ENCODE measurements around the gene TNIP3.
"Not testable (repeated sequence)": the region's sequence is repeated elsewhere in the genome, so short reads cannot be mapped to it uniquely, and the experiment has no call there.

TNIP3 gene, protein sequence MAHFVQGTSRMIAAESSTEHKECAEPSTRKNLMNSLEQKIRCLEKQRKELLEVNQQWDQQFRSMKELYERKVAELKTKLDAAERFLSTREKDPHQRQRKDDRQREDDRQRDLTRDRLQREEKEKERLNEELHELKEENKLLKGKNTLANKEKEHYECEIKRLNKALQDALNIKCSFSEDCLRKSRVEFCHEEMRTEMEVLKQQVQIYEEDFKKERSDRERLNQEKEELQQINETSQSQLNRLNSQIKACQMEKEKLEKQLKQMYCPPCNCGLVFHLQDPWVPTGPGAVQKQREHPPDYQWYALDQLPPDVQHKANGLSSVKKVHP

DNA sequence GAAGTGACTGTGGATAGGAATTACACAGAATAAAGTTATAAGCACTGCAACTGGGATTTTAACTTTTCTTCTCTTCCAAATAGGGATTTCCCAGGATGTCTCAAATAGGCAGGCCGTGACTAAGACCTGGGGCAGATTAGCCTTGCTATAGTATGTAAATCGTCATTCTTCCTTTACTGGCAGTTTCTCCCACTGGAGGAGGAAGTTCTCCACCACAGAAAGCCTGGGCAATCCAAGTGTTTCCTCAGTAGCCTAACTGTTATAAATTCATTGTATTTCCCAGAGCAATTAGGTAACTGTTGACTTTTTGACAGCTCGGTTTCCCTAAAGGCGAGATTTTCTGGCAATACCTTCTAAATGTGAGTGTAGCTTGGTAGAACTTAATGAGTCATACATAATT lies at the start of gene TNIP3:
Gene TNIP3, minus strand, starts transcription at position 31 of the 400 bp plus-strand sequence. CDS start 196 bp downstream, outside the sequence.
- no peaks in the 10 kb centered on the region for H3K4me1 ChIP-seq
- no peaks in the 10 kb centered on the region for H3K36me3 ChIP-seq
- no peak within 1 kb of the TSS for H3K27ac ChIP-seq
- TF ChIP-seq, protein P1, sequence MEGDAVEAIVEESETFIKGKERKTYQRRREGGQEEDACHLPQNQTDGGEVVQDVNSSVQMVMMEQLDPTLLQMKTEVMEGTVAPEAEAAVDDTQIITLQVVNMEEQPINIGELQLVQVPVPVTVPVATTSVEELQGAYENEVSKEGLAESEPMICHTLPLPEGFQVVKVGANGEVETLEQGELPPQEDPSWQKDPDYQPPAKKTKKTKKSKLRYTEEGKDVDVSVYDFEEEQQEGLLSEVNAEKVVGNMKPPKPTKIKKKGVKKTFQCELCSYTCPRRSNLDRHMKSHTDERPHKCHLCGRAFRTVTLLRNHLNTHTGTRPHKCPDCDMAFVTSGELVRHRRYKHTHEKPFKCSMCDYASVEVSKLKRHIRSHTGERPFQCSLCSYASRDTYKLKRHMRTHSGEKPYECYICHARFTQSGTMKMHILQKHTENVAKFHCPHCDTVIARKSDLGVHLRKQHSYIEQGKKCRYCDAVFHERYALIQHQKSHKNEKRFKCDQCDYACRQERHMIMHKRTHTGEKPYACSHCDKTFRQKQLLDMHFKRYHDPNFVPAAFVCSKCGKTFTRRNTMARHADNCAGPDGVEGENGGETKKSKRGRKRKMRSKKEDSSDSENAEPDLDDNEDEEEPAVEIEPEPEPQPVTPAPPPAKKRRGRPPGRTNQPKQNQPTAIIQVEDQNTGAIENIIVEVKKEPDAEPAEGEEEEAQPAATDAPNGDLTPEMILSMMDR (IDR thresholded peaks at IDR 0.05): no peak
- H3K9me3 ChIP-seq: no peaks in the 10 kb centered on the region
- no peak within 1 kb of the TSS for H3K4me3 ChIP-seq
- H3K27me3 ChIP-seq: no peaks in the 10 kb centered on the region
- no peak for DNase-seq
- intact Hi-C loops (cut with DNase I; ENCODE audit: low total_unique reads): no loop called here

DNA sequence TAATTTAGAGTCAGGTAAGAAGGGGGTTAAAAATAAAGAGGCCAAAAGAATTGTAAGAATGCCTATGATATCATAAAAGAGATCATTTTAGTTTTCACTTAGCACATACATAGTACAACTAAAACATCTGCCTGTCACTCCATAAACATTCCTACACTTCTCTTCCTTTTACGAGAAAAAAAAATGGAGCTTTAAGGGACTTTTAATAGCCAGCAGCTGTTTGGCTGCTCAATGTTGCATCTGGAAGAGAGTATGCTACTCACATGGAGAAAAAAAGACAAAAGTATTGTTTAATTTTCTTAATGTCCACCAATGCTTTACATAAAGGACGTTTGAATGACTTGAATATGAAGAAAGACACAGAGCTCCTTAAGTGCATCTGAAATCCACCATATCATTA lies 48.7 kb upstream of the TNIP3 start:
- DNase-seq: no peak
- no peaks in the 10 kb centered on the region for H3K36me3 ChIP-seq
- intact Hi-C loops (cut with DNase I; ENCODE audit: low total_unique reads): no loop called here
- H3K27me3 ChIP-seq: peaks cover 0 to 2% of the 10 kb centered on the region in 2 donors
- H3K4me3 ChIP-seq: no peak overlapping the region
- no peaks in the 10 kb centered on the region for H3K4me1 ChIP-seq
- TF ChIP-seq, protein P1 (IDR thresholded peaks at IDR 0.05): no peak
- H3K9me3 ChIP-seq: no peaks in the 10 kb centered on the region
- no peak overlapping the region for H3K27ac ChIP-seq

DNA sequence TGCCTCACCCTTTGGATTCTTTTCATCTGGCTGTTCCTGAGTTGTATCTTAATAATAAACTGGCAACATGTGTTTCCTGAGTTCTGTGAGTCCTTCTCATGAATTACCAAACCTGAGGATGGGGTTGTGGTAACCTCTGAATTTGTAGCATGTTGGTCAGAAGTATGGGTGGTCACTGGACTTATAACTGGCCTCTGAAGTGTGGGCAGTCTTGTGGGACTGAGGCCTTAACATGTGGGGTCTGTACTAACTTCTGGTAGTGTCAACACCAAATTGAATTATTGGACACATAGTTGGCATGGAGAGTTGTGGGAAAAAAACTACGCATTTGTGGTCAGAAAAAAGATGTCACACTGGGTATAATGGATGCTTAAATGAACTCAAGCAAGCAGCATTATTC lies 45.0 kb upstream of the TNIP3 start:
- no peak overlapping the region for H3K4me3 ChIP-seq
- no peak for DNase-seq
- H3K36me3 ChIP-seq: no peaks in the 10 kb centered on the region
- no peaks in the 10 kb centered on the region for H3K9me3 ChIP-seq
- intact Hi-C loops (cut with DNase I; ENCODE audit: low total_unique reads): no loop called here
- H3K27ac ChIP-seq: no peak overlapping the region
- H3K27me3 ChIP-seq: no peaks in the 10 kb centered on the region
- TF ChIP-seq, protein P1 (IDR thresholded peaks at IDR 0.05): no peak
- no peaks in the 10 kb centered on the region for H3K4me1 ChIP-seq

DNA sequence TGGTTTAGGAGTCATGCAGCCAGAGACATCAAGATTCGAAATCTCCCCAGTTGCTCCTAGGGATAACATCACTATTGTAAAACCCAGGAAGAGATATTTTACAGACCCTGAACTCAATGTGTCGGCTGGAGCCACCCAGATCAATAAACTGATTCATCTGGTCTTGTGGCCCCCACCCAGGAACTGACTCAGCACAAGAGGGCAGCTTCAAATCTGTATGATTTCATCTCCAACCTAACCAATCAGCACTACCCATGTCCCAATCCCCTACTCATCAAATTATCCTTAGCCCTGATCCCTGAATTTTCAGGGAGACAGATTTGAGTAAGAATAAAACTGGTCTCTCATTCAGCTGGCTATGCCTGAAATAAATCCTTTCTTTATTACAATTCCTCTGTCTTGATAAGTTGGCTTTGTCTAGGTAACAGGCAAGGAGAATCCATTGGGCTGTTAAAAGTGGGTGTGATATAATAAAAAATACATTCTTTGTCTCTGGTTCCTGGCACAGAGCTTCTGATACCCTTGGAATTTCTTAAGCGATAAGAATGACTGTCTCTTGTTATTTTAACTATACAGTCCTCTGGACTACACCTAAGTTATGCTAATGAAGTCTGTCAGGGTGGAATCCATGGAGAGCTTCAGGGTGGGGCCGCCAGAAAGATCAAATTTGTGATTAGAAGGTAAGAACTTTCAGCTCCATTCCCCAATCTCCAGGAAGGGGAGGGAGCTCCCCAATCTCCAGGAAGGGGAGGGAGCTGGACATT lies 44.3 kb upstream of the TNIP3 start:
- no peak overlapping the region for H3K27ac ChIP-seq
- no peaks in the 10 kb centered on the region for H3K36me3 ChIP-seq
- TF ChIP-seq, protein P1 (IDR thresholded peaks at IDR 0.05): no peak
- H3K4me1 ChIP-seq: no peaks in the 10 kb centered on the region
- no peaks in the 10 kb centered on the region for H3K9me3 ChIP-seq
- intact Hi-C loops (cut with DNase I; ENCODE audit: low total_unique reads): no loop called here
- no peak for DNase-seq
- H3K27me3 ChIP-seq: no peaks in the 10 kb centered on the region
- H3K4me3 ChIP-seq: no peak overlapping the region

DNA sequence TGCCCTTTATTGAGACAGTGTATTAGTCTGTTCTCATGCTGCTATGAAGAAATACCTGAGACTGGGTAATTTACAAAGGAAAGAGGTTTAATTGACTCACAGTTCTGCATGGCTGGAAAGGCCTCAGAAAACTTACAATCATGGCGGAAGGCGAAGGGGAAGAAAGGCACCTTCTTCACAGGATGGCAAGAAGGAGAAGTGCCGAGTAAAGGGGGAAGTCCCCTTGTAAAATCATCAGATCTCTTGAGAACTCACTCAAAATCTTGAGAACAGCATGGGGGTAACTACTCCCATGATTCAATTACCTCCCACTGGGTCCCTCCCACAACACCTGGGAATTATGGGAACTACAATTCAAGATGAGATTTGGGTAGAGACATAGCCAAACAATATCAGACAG lies 41.7 kb upstream of the TNIP3 start:
- H3K27me3 ChIP-seq; DNase-seq; H3K36me3 ChIP-seq; H3K4me3 ChIP-seq; intact Hi-C loops (cut with DNase I; ENCODE audit: low total_unique reads); H3K27ac ChIP-seq; H3K9me3 ChIP-seq; H3K4me1 ChIP-seq: not testable (repeated sequence)

DNA sequence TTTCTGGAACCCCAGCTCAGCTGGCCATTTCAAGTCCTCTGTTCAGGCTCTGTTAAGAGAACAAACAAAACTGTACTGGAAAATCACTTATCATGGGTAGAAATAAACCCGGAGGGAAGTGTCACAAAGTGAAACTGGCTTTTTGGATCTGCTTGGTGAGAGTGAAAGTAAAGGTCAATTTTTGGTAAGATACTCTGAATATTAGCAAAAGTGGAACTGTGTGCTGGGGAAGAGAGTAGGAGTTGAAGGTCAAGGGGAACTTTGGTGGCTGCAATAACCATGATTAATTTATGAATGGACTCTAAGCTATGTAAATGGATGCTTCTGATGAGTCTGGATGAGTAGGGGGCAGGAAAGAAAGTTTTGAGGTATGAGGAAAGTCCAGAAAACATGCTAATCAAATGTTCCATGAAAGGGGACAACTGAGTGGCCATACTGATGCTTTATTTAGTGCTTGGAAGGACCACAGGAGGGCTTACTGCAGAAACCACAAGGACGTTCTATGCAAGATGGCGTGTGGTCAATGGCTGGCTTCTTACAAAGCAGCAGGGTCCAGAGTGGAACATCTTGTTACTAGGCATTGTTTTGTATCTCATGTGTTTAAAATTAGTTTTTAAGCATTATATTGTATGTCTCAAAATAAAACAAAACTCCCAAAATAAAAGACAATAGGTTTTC lies 36.8 kb upstream of the TNIP3 start:
- DNase-seq: no peak
- H3K36me3 ChIP-seq: no peaks in the 10 kb centered on the region
- no peak overlapping the region for H3K4me3 ChIP-seq
- intact Hi-C loops (cut with DNase I; ENCODE audit: low total_unique reads): no loop called here
- H3K27me3 ChIP-seq: no peaks in the 10 kb centered on the region
- H3K4me1 ChIP-seq: no peaks in the 10 kb centered on the region
- TF ChIP-seq, protein P1 (IDR thresholded peaks at IDR 0.05): no peak
- no peak overlapping the region for H3K27ac ChIP-seq
- H3K9me3 ChIP-seq: no peaks in the 10 kb centered on the region
